Activated CD8-positive, alpha-beta memory T cell treated with anti-CD3 and anti-CD28 coated beads, Interleukin-2, amount 10 ng/mL, durations not matched to agents 7 days and 5 days (primary cell): Measurements from ENCODE around the gene KLK3. TPM values are rescaled to one million over a fixed set of nuclear protein-coding genes. Genes with fewer than 3 reads are reported as not detected.
"Not testable (repeated sequence)": the region's sequence is repeated elsewhere in the genome, so short reads cannot be mapped to it uniquely, and the experiment has no call there.

Experiments used
- ATAC-seq: fragments of 150-1000 bp; cut with Tn5 transposase; one replicate; pipeline ENCODE4 v1.10.0; 2021; ENCODE audit warnings: moderate library complexity
- CTCF ChIA-PET: fragments of 350-600 bp; sonication (Branson Sonifier 250); formaldehyde crosslinking; loops from one replicate; lab custom pipeline; 2021; ENCODE audit warnings: antibody characterized with exemption; lab: Charles Lee
- DNase-seq: peaks from one replicate; pipeline ENCODE4 v3.0.0-alpha.2; 2020
- H3K27ac Mint-ChIP-seq: one replicate; pipeline ENCODE4 v1.8.0; 2021; ENCODE audit warnings: mild to moderate bottlenecking, mixed read lengths
- H3K27me3 Mint-ChIP-seq: one replicate; pipeline ENCODE4 v1.8.0; 2021; ENCODE audit warnings: mixed read lengths
- H3K36me3 Mint-ChIP-seq: one replicate; pipeline ENCODE4 v1.8.0; 2021; ENCODE audit warnings: mild to moderate bottlenecking, mixed read lengths
- H3K4me1 Mint-ChIP-seq: one replicate; pipeline ENCODE4 v1.8.0; 2021; ENCODE audit warnings: mixed read lengths
- H3K4me3 Mint-ChIP-seq: one replicate; pipeline ENCODE4 v1.8.0; 2021; ENCODE audit warnings: mild to moderate bottlenecking, moderate library complexity, mixed read lengths
- H3K9me3 Mint-ChIP-seq: one replicate; pipeline ENCODE4 v1.8.0; 2022; ENCODE audit warnings: low read depth, mixed read lengths
- total RNA-seq, 2 experiments: library from RNA; stranded (reverse); gene quantifications; one replicate each; pipeline ENCODE4 v1.2.3, GENCODE V29; 2021

KLK3 gene
- total RNA-seq = not detected

- Mint-ChIP-seq H3K27me3 (peaks cover 25% of the 10 kb centered on the region), H3K9me3 (no peaks in the 10 kb centered on the region), H3K27ac (no peak within 1 kb of the TSS), H3K36me3 (no peaks in the 10 kb centered on the region), H3K4me3 (no peak within 1 kb of the TSS), H3K4me1 (no peaks in the 10 kb centered on the region)
- CTCF ChIA-PET = no interaction called here
- ATAC-seq (no peak), DNase-seq (no peak)
Measured at GRCh38 chr19:50854636-50855410, at the start of gene KLK3. TSS of gene KLK3 (plus strand) at chr19:50854915. CDS start at chr19:50854956, 41 bp downstream.

GRCh38 chr19:50808856-50809255 is 45.9 kb upstream of the KLK3 start:
- peaks cover 14% of the 10 kb centered on the region for H3K4me1 Mint-ChIP-seq
- CTCF ChIA-PET = interaction anchor here (0.6 kb wide), 1 partner anchor 16 kb away, joined by 3 read pairs; no protein-coding TSS in a partner anchor
- H3K36me3 Mint-ChIP-seq = peaks cover 3% of the 10 kb centered on the region
- H3K27me3 Mint-ChIP-seq = peaks cover 4% of the 10 kb centered on the region
- no peak overlapping the region for H3K4me3 Mint-ChIP-seq
- H3K27ac Mint-ChIP-seq = no peak overlapping the region
- H3K9me3 Mint-ChIP-seq = peaks cover 2% of the 10 kb centered on the region
- no peak for ATAC-seq
- DNase-seq = no peak

GRCh38 chr19:50811622-50812238 is 43.0 kb upstream of the KLK3 start:
- CTCF ChIA-PET, DNase-seq, H3K36me3 Mint-ChIP-seq, ATAC-seq, H3K9me3 Mint-ChIP-seq, H3K27me3 Mint-ChIP-seq, H3K4me3 Mint-ChIP-seq, H3K27ac Mint-ChIP-seq: not testable (repeated sequence)
- peaks cover 11% of the 10 kb centered on the region for H3K4me1 Mint-ChIP-seq

GRCh38 chr19:50812474-50812873 is 42.2 kb upstream of the KLK3 start:
- ATAC-seq = no peak
- Mint-ChIP-seq H3K4me1 (peaks cover 18% of the 10 kb centered on the region), H3K9me3 (peaks cover 2% of the 10 kb centered on the region), H3K27me3 (peaks cover 6% of the 10 kb centered on the region), H3K36me3 (no peaks in the 10 kb centered on the region), H3K4me3 (no peak overlapping the region), H3K27ac (no peak overlapping the region)
- CTCF ChIA-PET = no interaction called here
- no peak for DNase-seq

- Mint-ChIP-seq H3K27me3 (peaks cover 20% of the 10 kb centered on the region), H3K4me3 (no peak overlapping the region), H3K4me1 (peaks cover 32% of the 10 kb centered on the region), H3K36me3 (no peaks in the 10 kb centered on the region), H3K9me3 (peaks cover under 1% of the 10 kb centered on the region), H3K27ac (no peak overlapping the region)
- DNase-seq = no peak
- ATAC-seq = no peak
- CTCF ChIA-PET = interaction anchor here (1.3 kb wide), 1 partner anchor 31 kb away, joined by 3 read pairs; no protein-coding TSS in a partner anchor
Measured at GRCh38 chr19:50814883-50815282, 39.8 kb upstream of the KLK3 start.

GRCh38 chr19:50815439-50815838 is 39.3 kb upstream of the KLK3 start:
- ATAC-seq (no peak), DNase-seq (no peak)
- peaks cover 35% of the 10 kb centered on the region for H3K4me1 Mint-ChIP-seq
- CTCF ChIA-PET = interaction anchor here (0.5 to 1.3 kb wide), 2 partner anchors 32 to 472 kb away, joined by 3 read pairs; no protein-coding TSS in a partner anchor
- H3K9me3 Mint-ChIP-seq = no peaks in the 10 kb centered on the region
- no peak overlapping the region for H3K4me3 Mint-ChIP-seq
- no peak overlapping the region for H3K27ac Mint-ChIP-seq
- peaks cover 26% of the 10 kb centered on the region for H3K27me3 Mint-ChIP-seq
- no peaks in the 10 kb centered on the region for H3K36me3 Mint-ChIP-seq

GRCh38 chr19:50817941-50818858 is 36.5 kb upstream of the KLK3 start:
- Mint-ChIP-seq H3K4me1 (peaks cover 41% of the 10 kb centered on the region), H3K27ac (peak overlapping the region; percentile 84), H3K27me3 (peaks cover 42% of the 10 kb centered on the region), H3K4me3 (peak overlapping the region; percentile 76), H3K36me3 (no peaks in the 10 kb centered on the region), H3K9me3 (no peaks in the 10 kb centered on the region)
- ATAC-seq (peak; percentile 77), DNase-seq (peak; percentile 84)
- CTCF ChIA-PET = interaction anchor here (1.6 kb wide), 1 partner anchor 104 kb away, joined by 4 read pairs; no protein-coding TSS in a partner anchor

- ATAC-seq = no peak
- CTCF ChIA-PET = interaction anchor here (1.6 kb wide), 1 partner anchor 103 kb away, joined by 4 read pairs; no protein-coding TSS in a partner anchor
- no peak for DNase-seq
- H3K4me1 Mint-ChIP-seq = peaks cover 41% of the 10 kb centered on the region
- no peaks in the 10 kb centered on the region for H3K9me3 Mint-ChIP-seq
- H3K27ac Mint-ChIP-seq = no peak overlapping the region
- H3K36me3 Mint-ChIP-seq = no peaks in the 10 kb centered on the region
- peak overlapping the region; percentile 76 for H3K4me3 Mint-ChIP-seq
- peaks cover 42% of the 10 kb centered on the region for H3K27me3 Mint-ChIP-seq
Measured at GRCh38 chr19:50818859-50819472, 35.7 kb upstream of the KLK3 start.

GRCh38 chr19:50819636-50820035 is 35.1 kb upstream of the KLK3 start:
- CTCF ChIA-PET = no interaction called here
- Mint-ChIP-seq H3K27ac (no peak overlapping the region), H3K4me3 (no peak overlapping the region), H3K9me3 (no peaks in the 10 kb centered on the region), H3K36me3 (no peaks in the 10 kb centered on the region), H3K27me3 (peaks cover 42% of the 10 kb centered on the region), H3K4me1 (peaks cover 41% of the 10 kb centered on the region)
- ATAC-seq = no peak
- no peak for DNase-seq

GRCh38 chr19:50820086-50820485 is 34.6 kb upstream of the KLK3 start:
- ATAC-seq = no peak
- no peak for DNase-seq
- H3K4me1 Mint-ChIP-seq = peaks cover 41% of the 10 kb centered on the region
- H3K36me3 Mint-ChIP-seq = no peaks in the 10 kb centered on the region
- H3K4me3 Mint-ChIP-seq = peak overlapping the region; percentile 67
- CTCF ChIA-PET = no interaction called here
- H3K9me3 Mint-ChIP-seq = no peaks in the 10 kb centered on the region
- H3K27ac Mint-ChIP-seq = no peak overlapping the region
- peaks cover 42% of the 10 kb centered on the region for H3K27me3 Mint-ChIP-seq

GRCh38 chr19:50820549-50821247 is 34.0 kb upstream of the KLK3 start:
- Mint-ChIP-seq H3K4me3 (peak overlapping the region; percentile 67), H3K4me1 (peaks cover 41% of the 10 kb centered on the region), H3K27me3 (peaks cover 42% of the 10 kb centered on the region), H3K9me3 (no peaks in the 10 kb centered on the region), H3K27ac (peak overlapping the region; percentile 22), H3K36me3 (no peaks in the 10 kb centered on the region)
- DNase-seq (no peak), ATAC-seq (no peak)
- CTCF ChIA-PET = no interaction called here

GRCh38 chr19:50821248-50821612 is 33.5 kb upstream of the KLK3 start:
- Mint-ChIP-seq H3K27me3 (peaks cover 44% of the 10 kb centered on the region), H3K9me3 (no peaks in the 10 kb centered on the region), H3K36me3 (no peaks in the 10 kb centered on the region), H3K4me3 (no peak overlapping the region), H3K27ac (no peak overlapping the region), H3K4me1 (peaks cover 40% of the 10 kb centered on the region)
- ATAC-seq = no peak
- CTCF ChIA-PET = no interaction called here
- no peak for DNase-seq
